ENCODE results near the gene TMEM52. TPM values are rescaled to one million over a fixed set of nuclear protein-coding genes. Genes with fewer than 3 reads are reported as not detected.
"Not testable (repeated sequence)": the region's sequence is repeated elsewhere in the genome, so short reads cannot be mapped to it uniquely, and the experiment has no call there.

TMEM52 gene
- total RNA-seq, 1 donor, result 0.27 TPM

DNA sequence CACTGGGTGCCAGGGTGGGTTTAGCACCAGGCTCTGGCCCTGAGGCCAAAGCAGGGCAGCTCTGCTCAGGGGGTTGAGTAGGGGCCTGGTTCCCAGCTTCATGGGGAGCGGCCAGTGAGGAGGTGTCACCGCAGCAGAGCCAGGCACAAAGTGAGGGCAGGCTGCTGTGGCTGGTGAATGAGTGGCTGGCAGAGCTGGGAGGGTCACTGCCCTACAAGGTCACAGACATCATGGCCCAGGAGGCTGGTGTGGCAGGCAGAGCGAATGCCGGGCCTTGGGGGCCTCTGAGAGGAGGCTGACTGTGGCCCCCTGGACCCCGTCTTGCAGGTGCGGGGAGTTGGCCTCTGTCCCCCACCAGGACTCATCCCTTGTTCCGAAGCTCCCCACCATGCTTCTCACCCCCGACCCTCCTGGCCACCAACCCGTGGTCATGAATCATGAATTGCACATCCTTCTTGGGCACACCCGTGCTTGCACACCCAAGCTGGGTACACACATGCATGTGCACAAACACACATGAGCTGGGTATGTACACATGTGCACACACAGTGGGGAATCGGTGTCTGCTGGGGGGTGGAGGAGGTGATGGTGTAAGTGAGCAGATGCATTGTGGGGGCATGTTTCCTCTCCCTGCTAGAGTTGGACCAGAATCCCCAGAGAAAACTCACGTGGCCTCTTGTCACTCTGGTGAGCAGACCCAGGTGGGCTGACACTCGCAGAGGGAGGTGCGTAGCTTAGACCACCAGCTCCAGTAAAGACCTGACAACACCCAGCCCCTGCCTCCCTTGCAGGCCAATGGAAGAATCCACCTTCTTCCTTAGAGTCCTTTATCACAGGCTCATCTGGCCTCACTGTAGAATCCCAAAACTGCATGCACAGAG, 23.4 kb downstream of the TMEM52 start:
- DNase-seq (ENCODE audit: low read depth in 2 of 3, low spot score in 2 of 3), result no peak

DNA sequence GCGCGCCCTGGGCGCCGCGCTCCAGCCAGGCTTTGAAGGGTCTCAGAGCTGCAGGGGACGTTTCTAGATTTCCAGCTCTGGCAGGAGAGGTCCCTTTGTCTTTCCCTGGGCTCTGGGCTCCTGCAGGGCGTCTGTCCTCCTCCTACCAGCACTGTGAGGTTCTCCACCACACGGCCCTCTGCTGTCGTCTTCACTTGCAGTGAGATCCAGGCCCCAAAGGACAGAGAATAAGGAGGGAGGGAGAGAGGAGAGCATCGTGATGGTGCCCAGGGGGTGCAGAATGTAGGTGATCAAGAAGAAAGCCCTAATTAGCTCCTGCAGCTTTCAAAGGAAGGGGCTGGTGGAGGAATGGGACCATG, 24.0 kb downstream of the TMEM52 start:
- no peak for DNase-seq (ENCODE audit: low read depth in 2 of 3, low spot score in 2 of 3)

- no peak for DNase-seq (ENCODE audit: low read depth in 2 of 3, low spot score in 2 of 3)
Observed at GRCh38 chr1:1894354-1895059, 24.6 kb downstream of the TMEM52 start.

- no peak for DNase-seq (ENCODE audit: low read depth in 2 of 3, low spot score in 2 of 3)
Observed at GRCh38 chr1:1893997-1894353, 25.1 kb downstream of the TMEM52 start.

DNA sequence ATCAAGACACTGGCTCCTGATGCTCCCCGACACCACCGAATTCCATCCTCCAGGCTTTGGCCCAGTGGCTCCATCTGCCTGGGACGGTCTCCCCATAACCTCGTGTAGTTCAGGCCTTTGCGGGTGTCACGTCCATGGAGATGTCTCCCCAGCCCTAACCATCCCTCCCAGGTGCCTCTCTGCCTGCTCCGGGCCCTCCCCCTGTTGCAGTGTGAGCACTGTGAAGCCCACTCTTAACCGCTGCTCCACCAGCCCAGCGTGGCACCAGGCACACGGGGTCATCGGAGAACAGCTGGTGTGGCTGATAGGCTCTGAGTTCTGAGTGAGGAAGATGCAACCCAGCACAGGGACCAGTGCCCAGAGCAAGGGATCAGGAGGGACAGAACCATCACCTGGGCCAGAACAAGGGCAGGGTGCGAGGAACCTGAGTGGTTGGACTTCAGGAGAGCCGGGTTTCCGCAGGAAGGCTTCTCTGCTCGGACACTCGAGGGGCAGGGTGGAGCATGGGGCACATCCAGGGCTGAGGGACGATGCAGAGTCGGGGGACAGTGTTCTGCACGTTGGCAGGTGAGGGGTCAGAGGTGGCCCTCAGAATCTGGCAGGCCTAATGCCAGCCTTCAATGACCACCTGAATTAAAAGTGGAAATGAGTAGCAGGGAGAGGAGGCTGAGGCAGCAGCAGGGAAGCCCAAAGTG, 25.6 kb downstream of the TMEM52 start:
- no peak for DNase-seq (ENCODE audit: low read depth in 2 of 3, low spot score in 2 of 3)

- no peak for DNase-seq (ENCODE audit: low read depth in 2 of 3, low spot score in 2 of 3)
Observed at GRCh38 chr1:1892763-1893120, 26.3 kb downstream of the TMEM52 start.

DNA sequence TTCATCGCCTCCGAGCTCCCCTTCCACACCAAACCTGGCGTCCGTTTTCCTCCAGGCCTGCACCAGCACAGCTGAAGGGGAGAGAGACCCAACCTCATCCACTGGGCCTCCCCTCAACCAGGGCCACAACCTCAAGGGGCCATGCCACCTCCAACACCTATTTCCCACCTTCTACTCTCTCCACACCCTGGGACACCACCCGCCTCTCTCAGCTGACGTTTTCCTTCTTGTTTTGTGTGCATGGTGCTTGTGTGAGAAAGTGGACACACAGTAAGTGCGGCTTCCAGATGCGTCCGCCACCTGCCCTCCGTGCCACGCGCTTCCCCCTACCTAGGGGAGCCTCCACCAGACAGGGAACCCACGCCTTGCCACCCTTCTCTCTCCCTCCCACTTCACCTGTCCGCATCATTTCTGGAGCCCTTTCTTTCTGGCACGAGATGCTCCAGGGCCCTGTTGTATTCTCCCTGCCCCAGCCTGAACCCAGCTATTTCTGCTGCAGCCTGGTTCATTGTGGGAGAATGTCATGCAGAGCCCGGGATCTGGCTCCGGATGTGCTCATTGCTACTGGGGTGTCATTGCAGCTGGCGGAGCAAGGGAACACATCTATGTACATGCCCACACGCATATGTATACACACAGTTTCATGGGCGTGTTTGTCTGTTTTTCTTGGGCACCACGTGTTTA, 26.9 kb downstream of the TMEM52 start:
- DNase-seq (ENCODE audit: low read depth in 2 of 3, low spot score in 2 of 3), result no peak

- DNase-seq (ENCODE audit: low read depth in 2 of 3, low spot score in 2 of 3), result peak in 2 of 3 donors; percentile 71 to 82
Observed at GRCh38 chr1:1891349-1892078, 27.6 kb downstream of the TMEM52 start.

- peak; percentile 92 for DNase-seq (ENCODE audit: low read depth in 2 of 3, low spot score in 2 of 3)
Observed at GRCh38 chr1:1890506-1891348, 28.4 kb downstream of the TMEM52 start, which contains the start of gene GNB1. Gene GNB1 (minus strand): TSS chr1:1891087. CDS start chr1:1825453, 65,634 bp downstream.

DNA sequence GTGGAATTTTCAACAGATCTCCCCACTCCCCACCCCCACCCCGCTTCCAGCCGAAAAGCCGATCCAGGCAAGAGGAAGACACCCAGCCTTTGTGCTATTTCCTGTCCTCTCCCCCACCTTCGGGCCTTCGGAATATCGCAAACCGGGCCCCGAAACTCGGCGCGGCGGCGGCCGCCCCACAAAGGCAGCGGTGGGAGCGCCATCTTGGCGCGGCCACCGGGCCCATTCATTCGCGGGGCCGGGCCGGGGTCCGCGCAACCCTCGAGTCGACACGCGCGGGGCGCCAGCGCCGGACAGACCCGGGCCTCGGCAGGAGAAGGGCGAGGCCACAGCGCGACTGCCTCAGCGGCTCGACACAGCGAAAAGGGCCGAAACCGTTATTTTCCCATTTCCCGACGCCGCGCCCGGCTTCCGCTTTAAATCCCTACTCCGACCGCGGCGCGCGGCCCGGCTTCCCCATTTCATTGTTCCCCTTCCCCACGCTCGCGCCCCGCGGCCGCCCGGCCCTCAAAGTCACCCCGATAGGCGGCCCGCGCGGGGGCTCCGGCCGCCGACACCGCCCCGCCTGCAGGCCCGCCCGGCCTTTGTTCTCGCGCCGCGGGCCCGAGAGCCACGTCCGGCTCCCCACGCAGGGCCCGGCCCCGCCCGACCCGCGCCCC, 29.1 kb downstream of the TMEM52 start:
- peak in 2 of 3 donors; percentile 61 to 70 for DNase-seq (ENCODE audit: low read depth in 2 of 3, low spot score in 2 of 3)

- DNase-seq (ENCODE audit: low read depth in 2 of 3, low spot score in 2 of 3), result no peak
Observed at GRCh38 chr1:1889090-1889750, 29.9 kb downstream of the TMEM52 start.

- DNase-seq (ENCODE audit: low read depth in 2 of 3, low spot score in 2 of 3), result not testable (repeated sequence)
Observed at GRCh38 chr1:1883890-1884289, 35.2 kb downstream of the TMEM52 start.

DNA sequence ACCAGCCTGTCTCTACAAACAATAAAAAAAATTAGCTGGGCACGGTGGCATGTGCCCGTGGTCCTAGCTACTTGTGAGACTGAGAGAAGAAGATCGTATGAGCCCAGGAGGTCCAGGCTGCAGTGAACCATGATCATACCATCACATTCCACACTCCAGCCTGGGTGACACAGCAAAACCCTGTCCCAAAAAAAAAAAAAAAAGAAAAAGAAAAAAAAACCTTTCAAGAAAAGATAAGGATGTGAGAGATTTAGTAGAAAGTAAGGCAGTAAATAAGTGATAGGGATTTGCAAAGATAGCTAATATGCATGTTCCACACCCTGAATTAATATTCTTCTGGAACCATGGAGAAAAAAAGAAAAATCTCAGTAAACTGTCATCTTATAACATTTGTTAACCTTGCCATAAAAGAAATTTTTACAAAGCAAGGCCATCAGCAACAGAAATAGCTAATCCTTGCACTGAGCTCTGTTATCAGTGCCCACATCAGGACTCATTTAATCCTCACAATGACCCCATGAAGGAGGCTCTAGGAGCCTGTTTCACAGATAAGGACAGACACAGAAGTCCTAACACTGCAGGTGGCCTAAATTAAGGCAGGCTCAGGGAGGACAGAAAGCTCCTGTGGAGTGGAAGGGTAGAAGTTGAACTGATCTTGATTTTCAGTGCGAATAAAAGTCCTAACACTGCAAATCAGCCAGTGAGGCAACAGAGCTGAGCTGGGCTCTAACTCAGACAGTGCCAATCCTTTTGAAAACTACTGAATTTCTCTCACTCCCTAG, 35.8 kb downstream of the TMEM52 start:
- DNase-seq (ENCODE audit: low read depth in 2 of 3, low spot score in 2 of 3), result no peak

DNA sequence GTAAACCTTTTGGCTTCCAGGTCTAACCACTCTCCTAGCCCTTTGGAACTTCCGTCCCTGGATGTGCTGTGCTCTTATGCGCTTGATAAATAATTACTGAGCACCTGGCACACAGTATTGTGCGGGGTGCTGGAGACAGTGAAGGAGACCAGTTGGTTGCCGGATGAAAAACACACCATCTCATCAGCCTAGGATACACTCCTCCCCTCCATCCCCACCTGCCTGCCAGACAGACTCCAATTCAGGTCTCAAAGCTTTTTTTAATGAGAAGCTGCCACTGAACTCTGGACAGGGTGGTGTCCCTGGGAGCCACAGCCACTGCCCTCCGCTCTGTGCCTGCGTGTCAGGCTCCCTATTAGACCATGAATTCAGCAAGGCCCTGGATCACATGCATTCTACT, 37.4 kb downstream of the TMEM52 start:
- DNase-seq (ENCODE audit: low read depth in 2 of 3, low spot score in 2 of 3), result no peak

GRCh38 chr1:1880617-1881312, 38.3 kb downstream of the TMEM52 start:
- DNase-seq (ENCODE audit: low read depth in 2 of 3, low spot score in 2 of 3), result no peak

- no peak for DNase-seq (ENCODE audit: low read depth in 2 of 3, low spot score in 2 of 3)
Observed at GRCh38 chr1:1879942-1880341, 39.1 kb downstream of the TMEM52 start.

DNA sequence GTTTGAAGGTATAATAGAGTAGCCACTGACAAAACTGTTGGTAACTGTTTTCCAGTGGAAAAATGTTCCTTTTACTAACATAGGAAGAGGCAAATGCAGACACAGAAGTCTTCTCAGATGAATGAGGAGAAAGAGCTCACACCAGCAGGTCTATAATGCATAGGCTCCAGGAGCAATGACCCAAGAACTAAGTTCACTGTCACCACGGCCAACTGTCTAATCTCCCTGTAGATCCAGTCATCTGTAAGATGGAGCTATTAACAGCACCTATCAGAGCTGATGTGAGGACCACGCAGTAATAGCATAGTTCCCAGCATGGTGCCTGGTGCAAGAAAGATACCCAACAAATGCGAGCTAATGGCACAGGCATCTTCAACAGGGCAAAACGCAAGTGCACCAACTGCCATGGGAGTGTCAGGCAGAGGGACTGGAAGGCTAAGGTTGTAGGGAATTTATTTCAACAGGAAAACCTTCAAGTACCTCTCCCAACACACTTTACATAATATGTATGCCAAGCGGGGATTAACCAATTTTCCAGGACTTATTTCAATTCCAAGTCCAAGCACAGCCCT, 41.1 kb downstream of the TMEM52 start:
- no peak for DNase-seq (ENCODE audit: low read depth in 2 of 3, low spot score in 2 of 3)

Measured in hematopoietic multipotent progenitor cell (in vitro differentiated cells).